ENCODE data around the gene COL9A1.
"Not testable (repeated sequence)": the region's sequence is repeated elsewhere in the genome, so short reads cannot be mapped to it uniquely, and the experiment has no call there.

COL9A1 gene

GRCh38 chr6:70303034-70303525 lies at the start of gene COL9A1:
Gene COL9A1 (minus strand): TSS chr6:70303084. CDS start chr6:70302924, 160 bp downstream.
- no peak for TF ChIP-seq CTCF (conservative IDR thresholded peaks at IDR 0.05)
- H3K27ac ChIP-seq, result no peak within 1 kb of the TSS

- H3K27ac ChIP-seq, result no peak overlapping the region
- no peak for TF ChIP-seq CTCF (conservative IDR thresholded peaks at IDR 0.05)
Observed at GRCh38 chr6:70351461-70351860, 48.6 kb upstream of the COL9A1 start.

GRCh38 chr6:70345619-70346018 lies 42.7 kb upstream of the COL9A1 start:
- TF ChIP-seq CTCF (conservative IDR thresholded peaks at IDR 0.05), result no peak
- no peak overlapping the region for H3K27ac ChIP-seq

- H3K27ac ChIP-seq, result no peak overlapping the region
- TF ChIP-seq CTCF (conservative IDR thresholded peaks at IDR 0.05), result no peak
Observed at GRCh38 chr6:70343313-70343712, 40.4 kb upstream of the COL9A1 start.

GRCh38 chr6:70339810-70340209 lies 36.9 kb upstream of the COL9A1 start:
- H3K27ac ChIP-seq, result not testable (repeated sequence)

GRCh38 chr6:70338775-70339174 lies 35.9 kb upstream of the COL9A1 start:
- no peak for TF ChIP-seq CTCF (conservative IDR thresholded peaks at IDR 0.05)
- H3K27ac ChIP-seq, result no peak overlapping the region

- no peak for TF ChIP-seq CTCF (conservative IDR thresholded peaks at IDR 0.05)
- no peak overlapping the region for H3K27ac ChIP-seq
Observed at GRCh38 chr6:70337743-70338105, 34.8 kb upstream of the COL9A1 start.

GRCh38 chr6:70336996-70337742 lies 34.3 kb upstream of the COL9A1 start:
- no peak overlapping the region for H3K27ac ChIP-seq
- no peak for TF ChIP-seq CTCF (conservative IDR thresholded peaks at IDR 0.05)
